Fibroblast of lung (primary cell): ENCODE results near the gene TMEM272. TPM values are rescaled to one million over a fixed set of nuclear protein-coding genes. Genes with fewer than 3 reads are reported as not detected.

ENCODE experiments used
- DNase-seq, 2 donors: peaks; one replicate each; pipeline versions ENCODE4 v3.0.0 to v3.0.0-alpha.2; 2010; ENCODE audit warnings: low read depth in 2 of 2
- H2AFZ ChIP-seq: 2 replicates; pipeline ENCODE4 v1.5.1; 2012; ENCODE audit warnings: low read length, control low read depth, inconsistent platforms
- H3K27ac ChIP-seq: 2 replicates; pipeline ENCODE4 v1.5.1; 2011; ENCODE audit warnings: low read length, control low read depth; ENCODE audit not compliant: insufficient read depth
- H3K27me3 ChIP-seq: 2 replicates; pipeline ENCODE4 v1.5.1; 2011; ENCODE audit warnings: mild to moderate bottlenecking, low read length; ENCODE audit not compliant: control insufficient read depth, insufficient read depth
- H3K36me3 ChIP-seq: 2 replicates; pipeline ENCODE4 v1.5.1; 2011; ENCODE audit warnings: low read length; ENCODE audit not compliant: control insufficient read depth, insufficient read depth
- H3K4me1 ChIP-seq: 2 replicates; pipeline ENCODE4 v1.5.1; 2011; ENCODE audit warnings: low read length; ENCODE audit not compliant: control insufficient read depth, insufficient read depth; ENCODE audit errors: extremely low read depth
- H3K4me2 ChIP-seq: 2 replicates; pipeline ENCODE4 v1.5.1; 2011; ENCODE audit warnings: low read length, control low read depth; ENCODE audit not compliant: insufficient read depth; ENCODE audit errors: extremely low read depth
- H3K4me3 ChIP-seq, 4 experiments: fragments of 200-600 bp in 1 of 4; sonication (generic) in 1 of 4; replicated peaks in 1 of 4; 2 replicates each; pipeline ENCODE4 v1.5.1; 2011 to 2016; ENCODE audit warnings: low read length in 4 of 4, low read depth in 3 of 4, mild to moderate bottlenecking in 3 of 4, control low read depth in 2 of 4, inconsistent platforms in 1 of 4, mixed read lengths in 1 of 4; ENCODE audit not compliant: insufficient read depth in 1 of 4; ENCODE audit errors: control extremely low read depth in 1 of 4
- H3K79me2 ChIP-seq: 2 replicates; pipeline ENCODE4 v1.5.1; 2012; ENCODE audit warnings: mild to moderate bottlenecking, low read length, inconsistent platforms; ENCODE audit not compliant: control insufficient read depth, insufficient read depth
- H3K9ac ChIP-seq: 2 replicates; pipeline ENCODE4 v1.5.1; 2011; ENCODE audit warnings: mild to moderate bottlenecking, low read length, control low read depth; ENCODE audit not compliant: insufficient read depth
- H3K9me3 ChIP-seq: 2 replicates; pipeline ENCODE4 v1.5.1; 2012; ENCODE audit warnings: low read depth, low read length; ENCODE audit not compliant: control insufficient read depth, insufficient read depth
- H4K20me1 ChIP-seq: 2 replicates; pipeline ENCODE4 v1.5.1; 2011; ENCODE audit warnings: low read length; ENCODE audit not compliant: control insufficient read depth, insufficient read depth; ENCODE audit errors: extremely low read depth
- CTCF ChIP-seq, 2 donors: IDR thresholded peaks in 1 of 2; conservative IDR thresholded peaks in 1 of 2; 1 replicate in 1 of 2; 2 replicates in 1 of 2; pipeline ENCODE4 v1.5.1; 2011 to 2012; ENCODE audit warnings: low read length in 2 of 2, control low read depth in 1 of 2, inconsistent platforms in 1 of 2, low read depth in 1 of 2, mild to moderate bottlenecking in 1 of 2
- EZH2 ChIP-seq: IDR thresholded peaks from 2 replicates; pipeline ENCODE4 v1.5.1; 2012; ENCODE audit warnings: low read length, control low read depth, mild to moderate bottlenecking; ENCODE audit errors: missing control alignments
- polyA plus RNA-seq, 2 donors: library from polyadenylated mRNA; depleted of rRNA in 1 of 2; stranded (reverse) in 1 of 2; unstranded in 1 of 2; fragments of >200 nt; gene quantifications; 2 replicates each; pipeline ENCODE4 v1.2.1, GENCODE V29; 2011 to 2012; ENCODE audit warnings: missing spikeins in 1 of 2
- total RNA-seq: library from RNA; depleted of rRNA; stranded (reverse); fragments of >200 nt; gene quantifications from 2 replicates; pipeline ENCODE4 v1.2.1, GENCODE V29; 2014

TMEM272 gene
- total and polyA plus RNA-seq, 2 donors (not counting 1 experiment from before 2014, with no cell fraction given), result not detected

DNA sequence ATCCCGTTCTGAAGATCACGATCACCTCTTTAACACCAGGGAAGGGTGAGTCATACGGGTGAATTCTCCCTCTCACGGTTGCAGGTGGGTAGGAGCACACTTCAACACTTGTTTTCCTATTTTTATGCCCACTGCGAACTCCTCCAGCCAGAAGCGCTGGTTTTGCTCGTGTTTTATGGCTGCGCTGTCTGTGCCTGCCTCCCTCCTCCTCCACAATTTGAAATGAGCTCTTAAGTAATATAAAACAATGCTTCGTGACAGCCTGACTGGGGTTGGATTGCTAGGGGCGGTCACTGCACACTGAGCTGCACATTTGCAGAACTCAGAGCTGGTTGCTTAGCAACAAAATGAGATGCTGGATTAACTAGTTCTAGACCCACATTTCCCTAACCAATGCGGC lies 29.7 kb upstream of the TMEM272 start:
- Histone ChIP-seq H3K27ac (no peak overlapping the region), H3K4me3 (no peak overlapping the region), H3K9me3 (no peaks in the 10 kb centered on the region), H3K27me3 (peaks cover 10% of the 10 kb centered on the region), H3K4me1 (no peaks in the 10 kb centered on the region), H2AFZ (no peak overlapping the region), H3K4me2 (no peak overlapping the region), H3K36me3 (no peaks in the 10 kb centered on the region), H3K9ac (no peak overlapping the region), H3K79me2 (no peaks in the 10 kb centered on the region), H4K20me1 (no peaks in the 10 kb centered on the region)
- no peak for DNase-seq
- TF ChIP-seq CTCF (conservative IDR thresholded peaks at IDR 0.05 in 1 of 2, IDR thresholded peaks at IDR 0.05 in 1 of 2; ENCODE audit: low read depth in 1 of 2, low read length in 2 of 2) (no peak), EZH2 (no peak)

GRCh38 chr13:51873837-51874236 lies 28.9 kb upstream of the TMEM272 start:
- Histone ChIP-seq H4K20me1 (no peaks in the 10 kb centered on the region), H2AFZ (no peak overlapping the region), H3K27ac (no peak overlapping the region), H3K36me3 (no peaks in the 10 kb centered on the region), H3K9ac (no peak overlapping the region), H3K4me3 (no peak overlapping the region), H3K4me1 (no peaks in the 10 kb centered on the region), H3K27me3 (peaks cover 10% of the 10 kb centered on the region), H3K79me2 (no peaks in the 10 kb centered on the region), H3K4me2 (no peak overlapping the region), H3K9me3 (no peaks in the 10 kb centered on the region)
- DNase-seq, result no peak
- no peak for TF ChIP-seq EZH2
- no peak for TF ChIP-seq CTCF (conservative IDR thresholded peaks at IDR 0.05 in 1 of 2, IDR thresholded peaks at IDR 0.05 in 1 of 2; ENCODE audit: low read depth in 1 of 2, low read length in 2 of 2)

- Histone ChIP-seq H3K36me3 (no peaks in the 10 kb centered on the region), H3K9me3 (no peaks in the 10 kb centered on the region), H3K4me3 (no peak overlapping the region), H4K20me1 (no peaks in the 10 kb centered on the region), H3K27ac (no peak overlapping the region), H3K4me1 (no peaks in the 10 kb centered on the region), H3K9ac (no peak overlapping the region), H3K4me2 (no peak overlapping the region), H3K27me3 (peaks cover 13% of the 10 kb centered on the region), H2AFZ (no peak overlapping the region), H3K79me2 (no peaks in the 10 kb centered on the region)
- TF ChIP-seq EZH2 (no peak), CTCF (conservative IDR thresholded peaks at IDR 0.05 in 1 of 2, IDR thresholded peaks at IDR 0.05 in 1 of 2; ENCODE audit: low read depth in 1 of 2, low read length in 2 of 2) (no peak)
- DNase-seq, result no peak
Observed at GRCh38 chr13:51873117-51873798, 28.3 kb upstream of the TMEM272 start.
